ENCODE results near the gene COX6B2.
A peak's percentile ranks its signal among the peaks of the same experiment; 100 is the strongest.

Gene COX6B2

DNA sequence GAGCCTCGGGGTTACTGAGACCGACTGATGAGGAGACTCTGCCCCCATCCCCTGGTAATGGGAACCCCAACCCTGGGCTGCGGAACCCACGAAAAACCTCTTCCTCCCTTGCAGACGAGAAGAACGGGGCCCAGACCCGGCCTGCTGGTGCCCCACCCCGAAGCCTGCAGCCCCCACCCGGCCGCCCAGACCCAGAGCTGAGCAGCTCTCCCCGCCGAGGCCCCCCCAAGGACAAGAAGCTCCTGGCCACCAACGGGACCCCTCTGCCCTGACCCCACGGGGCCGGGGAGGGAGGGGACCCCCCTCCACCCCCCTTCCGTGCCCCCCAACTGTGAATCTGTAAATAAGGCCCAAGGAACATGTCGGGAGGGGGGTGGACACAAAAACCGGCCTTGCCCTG is 42.7 kb downstream of the COX6B2 start:
- DNase-seq: no peak

DNA sequence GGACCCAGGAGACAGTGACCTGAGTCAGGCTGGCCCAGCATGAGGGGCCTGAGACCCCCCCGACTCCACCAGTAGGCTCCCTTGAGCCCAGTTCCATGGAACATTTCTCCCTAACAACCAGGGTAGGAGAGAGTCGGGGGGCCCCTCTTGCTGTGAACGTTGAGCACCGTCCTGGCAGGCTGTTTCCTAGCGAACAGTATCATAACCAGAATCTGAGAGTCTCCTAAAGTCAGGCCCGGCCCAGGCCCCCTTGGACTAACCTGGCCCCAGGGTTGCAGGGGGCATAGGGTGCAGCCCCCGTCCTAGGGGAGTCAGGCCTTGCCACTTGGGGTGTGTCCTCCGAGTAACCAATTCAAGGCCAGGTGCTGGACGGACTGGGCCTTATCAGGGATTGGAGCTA is 43.1 kb downstream of the COX6B2 start:
- DNase-seq: no peak

- no peak for DNase-seq
Measured at GRCh38 chr19:55310498-55310897, 44.0 kb downstream of the COX6B2 start.

DNA sequence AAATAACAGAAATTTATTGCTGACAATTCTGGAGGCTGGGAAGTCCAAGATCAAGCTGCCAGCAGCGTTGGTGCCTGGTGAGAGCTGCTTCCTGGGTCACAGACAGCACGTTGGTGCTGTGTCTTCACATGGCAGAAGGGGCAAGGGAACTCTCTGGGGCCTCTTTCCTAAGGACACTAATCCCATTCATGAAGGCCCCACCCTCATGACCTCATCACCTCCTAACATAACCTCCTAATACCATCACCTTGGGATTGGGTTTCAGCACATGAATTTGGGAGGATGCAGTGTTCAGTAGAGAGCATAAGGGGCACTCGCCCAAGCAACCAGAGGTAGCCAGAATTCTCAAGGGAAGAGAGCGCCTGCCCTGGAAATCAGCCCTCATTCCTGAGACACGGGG is 45.1 kb downstream of the COX6B2 start:
- DNase-seq: no peak

DNA sequence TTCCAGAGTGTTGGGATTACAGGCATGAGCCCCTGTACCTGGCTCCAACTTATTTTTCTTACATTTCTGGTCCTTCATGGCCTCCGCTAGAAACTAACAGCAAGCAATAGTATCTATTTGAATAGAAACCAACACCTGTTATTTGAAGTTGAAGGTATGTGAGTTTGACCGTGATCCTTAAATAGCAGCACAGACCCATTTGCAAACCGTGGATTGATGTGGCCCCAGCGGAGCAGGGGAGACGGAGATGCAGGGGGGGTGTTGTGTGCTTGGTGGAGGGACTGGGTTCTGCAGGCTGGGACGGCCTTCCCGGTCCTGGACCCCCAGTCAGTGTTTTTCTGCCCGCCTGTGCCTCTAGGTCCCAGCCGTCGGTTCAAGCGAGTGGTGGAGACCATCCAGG is 46.2 kb downstream of the COX6B2 start:
- DNase-seq: no peak

GRCh38 chr19:55306712-55307111 is 47.8 kb downstream of the COX6B2 start:
- no peak for DNase-seq

DNA sequence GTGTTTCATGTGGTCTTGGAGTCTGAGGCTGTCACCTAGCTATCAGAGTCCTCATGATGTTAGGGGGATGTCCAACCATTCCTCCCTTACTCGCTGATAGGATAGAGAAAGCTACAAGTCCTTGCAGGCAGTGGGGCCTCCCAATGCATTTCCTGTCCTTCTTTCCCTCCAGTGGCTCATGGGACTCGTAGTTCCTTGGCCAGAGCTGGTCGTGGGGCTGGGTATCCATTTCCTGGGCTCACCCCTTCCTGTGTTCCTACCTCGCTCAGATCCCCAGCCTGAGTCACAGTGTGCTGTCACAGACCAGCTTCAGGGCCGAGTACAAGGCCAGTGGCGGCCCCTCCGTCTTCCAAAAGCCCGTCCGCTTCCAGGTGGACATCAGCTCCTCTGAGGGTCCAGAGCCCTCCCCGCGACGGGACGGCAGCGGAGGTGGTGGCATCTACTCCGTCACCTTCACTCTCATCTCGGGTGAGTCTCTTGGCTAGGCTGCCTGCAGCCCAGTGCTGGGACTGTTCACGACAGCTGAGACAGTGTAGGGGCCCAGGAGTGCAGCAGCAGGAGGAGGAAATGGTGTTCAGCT is 48.4 kb downstream of the COX6B2 start:
- no peak for DNase-seq

DNA sequence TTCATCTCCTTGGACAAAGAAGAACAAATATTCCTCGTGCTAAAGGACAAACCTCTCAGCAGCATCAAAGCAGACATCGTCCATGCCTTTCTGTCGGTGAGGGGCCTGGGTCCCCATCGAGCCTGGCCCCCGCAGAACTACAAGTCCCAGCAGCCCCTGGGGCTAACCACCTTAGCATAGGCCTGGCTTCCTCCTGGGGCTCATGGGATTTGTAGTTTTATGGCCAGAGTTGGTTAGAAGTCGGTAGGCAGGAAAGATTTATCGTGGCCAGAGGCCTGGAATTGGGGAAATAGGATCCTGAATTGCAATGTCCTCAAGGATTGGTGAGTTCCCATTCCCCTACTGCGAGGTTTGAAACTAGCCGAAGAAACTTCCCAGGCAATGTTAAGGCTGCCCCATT is 49.0 kb downstream of the COX6B2 start:
- peak in 1 of 2 experiments; percentile 17 for DNase-seq

DNA sequence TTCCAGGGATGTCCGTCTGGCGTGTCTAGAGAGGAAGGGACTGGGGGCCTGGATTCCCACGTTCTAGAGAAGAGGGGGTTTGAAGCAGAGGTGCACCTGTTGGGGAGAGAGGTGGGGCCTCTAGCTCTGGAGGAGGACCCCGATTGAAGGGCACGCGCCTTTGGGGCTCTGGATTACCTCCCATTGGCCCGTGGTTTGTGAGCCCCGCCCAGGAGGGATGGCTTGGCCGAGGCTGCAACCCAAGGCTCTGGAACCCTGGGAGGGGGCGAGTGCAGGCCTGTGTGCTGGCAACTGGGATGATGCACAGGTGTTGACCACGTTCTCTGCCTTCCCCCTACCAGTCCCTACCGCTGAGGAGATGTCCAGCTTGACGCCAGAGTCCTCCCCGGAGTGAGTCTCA is 49.5 kb downstream of the COX6B2 start:
- DNase-seq: no peak

- no peak for DNase-seq
Measured at GRCh38 chr19:55304279-55304978, 50.1 kb downstream of the COX6B2 start.

DNA sequence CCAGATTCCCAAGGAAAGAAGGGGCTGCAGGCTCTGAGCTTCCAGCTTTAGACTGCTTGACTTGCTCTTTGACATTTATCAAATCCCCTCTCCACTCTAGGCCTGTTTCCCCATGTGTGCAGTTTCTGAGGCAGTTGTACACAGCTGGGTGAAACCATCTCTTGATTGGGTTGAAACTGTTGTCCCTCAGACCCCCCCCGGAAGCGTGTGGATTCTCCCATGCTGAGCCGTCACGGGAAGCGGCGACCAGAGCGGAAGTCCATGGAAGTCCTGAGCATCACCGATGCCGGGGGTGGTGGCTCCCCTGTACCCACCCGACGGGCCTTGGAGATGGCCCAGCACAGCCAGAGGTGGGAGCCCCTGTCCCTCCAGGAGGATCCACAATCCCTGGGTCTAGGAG is 51.0 kb downstream of the COX6B2 start:
- DNase-seq: no peak

DNA sequence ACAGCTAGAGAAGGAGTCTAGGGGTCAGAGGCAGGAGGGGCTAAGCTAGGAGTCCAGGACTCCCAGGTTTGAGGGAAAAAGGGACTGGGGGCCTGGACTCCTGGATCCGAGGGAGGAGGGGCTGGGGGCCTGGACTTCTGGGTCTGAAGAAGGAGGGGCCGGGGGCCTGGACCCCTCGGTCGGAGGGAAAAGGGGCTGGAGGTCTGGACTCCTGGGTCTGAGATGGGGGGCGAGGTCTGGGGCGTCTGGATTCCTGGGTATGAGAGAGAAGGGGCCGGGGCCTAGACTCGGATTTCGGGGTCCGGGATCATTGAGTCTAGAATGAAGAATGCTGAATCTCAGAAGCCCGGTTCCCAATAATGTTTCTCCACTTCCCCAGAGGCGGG is 52.2 kb downstream of the COX6B2 start:
- no peak for DNase-seq

DNA sequence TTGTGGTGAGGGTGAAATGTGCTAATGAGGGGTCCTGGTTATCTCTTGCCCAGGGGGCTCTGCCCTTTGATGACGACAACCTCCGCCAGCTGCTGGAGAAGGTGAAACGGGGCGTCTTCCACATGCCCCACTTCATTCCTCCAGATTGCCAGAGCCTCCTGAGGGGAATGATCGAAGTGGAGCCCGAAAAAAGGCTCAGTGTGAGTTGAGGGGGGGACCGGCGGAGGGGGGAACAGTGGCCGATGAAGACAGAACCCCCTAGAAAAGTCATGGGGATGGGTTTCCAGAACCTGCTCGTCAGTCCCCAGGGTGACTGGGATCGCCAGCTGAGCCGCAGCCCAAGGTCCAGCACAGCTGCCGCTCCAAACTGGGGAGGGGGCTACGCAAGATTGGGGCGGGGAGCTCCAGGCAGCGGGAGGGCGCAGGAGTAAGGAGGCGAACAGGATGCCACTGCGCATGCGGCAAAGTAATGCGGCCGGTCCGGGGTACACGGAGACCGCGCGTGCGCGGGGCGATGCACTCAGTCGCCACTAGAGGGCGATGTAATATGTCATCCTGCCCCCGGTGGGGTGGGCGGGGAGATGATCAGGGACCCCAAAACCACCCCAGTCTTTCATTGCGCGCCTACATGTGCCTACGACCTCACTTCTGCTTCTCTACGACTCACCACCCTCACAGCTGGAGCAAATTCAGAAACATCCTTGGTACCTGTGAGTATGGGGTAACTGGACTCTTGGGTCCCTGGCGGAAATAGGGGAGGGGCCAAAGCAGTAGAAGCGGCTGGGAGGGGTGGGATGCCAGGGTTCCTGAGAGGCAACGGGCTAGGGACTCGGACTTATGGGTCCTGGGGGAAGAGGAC is 52.8 kb downstream of the COX6B2 start:
- no peak for DNase-seq

DNA sequence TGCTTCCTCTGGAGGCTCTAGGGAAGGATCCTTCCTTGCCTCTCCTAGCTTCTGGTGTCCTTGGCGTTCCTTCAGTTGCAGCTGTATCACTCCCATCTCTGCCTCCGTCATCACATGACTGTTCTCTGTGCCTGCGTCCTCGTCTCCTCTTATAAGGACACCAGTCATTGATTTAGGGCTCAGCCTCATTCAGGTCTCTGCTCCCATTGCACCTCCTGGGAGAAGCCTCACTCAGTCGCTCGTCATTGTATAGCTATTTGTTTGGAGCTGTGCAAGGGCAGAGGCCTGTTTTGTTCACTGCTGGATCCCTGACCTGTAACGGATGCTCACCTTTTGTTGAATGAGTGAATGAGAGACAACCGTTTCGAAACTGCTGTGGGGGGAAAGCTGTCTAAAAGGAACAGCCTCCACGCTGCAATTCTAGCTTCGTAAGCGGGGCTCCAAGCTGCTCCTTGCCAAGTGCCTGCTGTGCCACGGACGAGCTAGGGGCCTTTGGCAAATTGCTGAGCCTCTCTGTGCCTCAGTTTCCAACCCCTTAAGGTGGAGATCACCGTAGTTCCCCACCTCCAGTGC is 53.5 kb downstream of the COX6B2 start:
- DNase-seq: no peak

GRCh38 chr19:55299991-55300390 is 54.5 kb downstream of the COX6B2 start:
- DNase-seq: no peak

Measured in NCI-H446 (cell line).